Fibroblast of the conjunctiva (primary cell): ENCODE measurements around the gene ANO1.
"Not testable (repeated sequence)": the region's sequence is repeated elsewhere in the genome, so short reads cannot be mapped to it uniquely, and the experiment has no call there.

Experiments
- DNase-seq: peaks from one replicate; pipeline ENCODE4 v3.0.0-alpha.2; 2010; ENCODE audit warnings: low read depth

ANO1 gene

GRCh38 chr11:70078095-70078780 lies at the start of gene ANO1:
Gene ANO1, plus strand, starts transcription at chr11:70078317. Its CDS starts 290 bp downstream, at chr11:70078607.
- DNase-seq: no peak

GRCh38 chr11:70029115-70029860 lies 48.8 kb upstream of the ANO1 start:
- DNase-seq: no peak

GRCh38 chr11:70029861-70030380 lies 48.2 kb upstream of the ANO1 start:
- DNase-seq: no peak

GRCh38 chr11:70030412-70030811 lies 47.7 kb upstream of the ANO1 start:
- no peak for DNase-seq

GRCh38 chr11:70031631-70032469 lies 46.3 kb upstream of the ANO1 start:
- DNase-seq: no peak

GRCh38 chr11:70032470-70032795 lies 45.7 kb upstream of the ANO1 start:
- no peak for DNase-seq

- no peak for DNase-seq
Measured at GRCh38 chr11:70032943-70033710, 45.0 kb upstream of the ANO1 start.

- DNase-seq: no peak
Measured at GRCh38 chr11:70033711-70034070, 44.4 kb upstream of the ANO1 start.

- DNase-seq: no peak
Measured at GRCh38 chr11:70034740-70035365, 43.3 kb upstream of the ANO1 start.

GRCh38 chr11:70035665-70036064 lies 42.5 kb upstream of the ANO1 start:
- not testable (repeated sequence) for DNase-seq

GRCh38 chr11:70036971-70037882 lies 40.9 kb upstream of the ANO1 start:
- DNase-seq: no peak

GRCh38 chr11:70038034-70038834 lies 39.9 kb upstream of the ANO1 start:
- DNase-seq: no peak

- DNase-seq: no peak
Measured at GRCh38 chr11:70040452-70040851, 37.7 kb upstream of the ANO1 start.

- no peak for DNase-seq
Measured at GRCh38 chr11:70040869-70041501, 37.1 kb upstream of the ANO1 start.

GRCh38 chr11:70043482-70043881 lies 34.6 kb upstream of the ANO1 start:
- no peak for DNase-seq

- DNase-seq: no peak
Measured at GRCh38 chr11:70046089-70046488, 32.0 kb upstream of the ANO1 start.

- DNase-seq: no peak
Measured at GRCh38 chr11:70048279-70049024, 29.7 kb upstream of the ANO1 start.

GRCh38 chr11:70049045-70049444 lies 29.1 kb upstream of the ANO1 start:
- no peak for DNase-seq
